Upper lobe of left lung (tissue), 6 donors: ENCODE measurements around the gene PRRC2C. TPM values are rescaled to one million over a fixed set of nuclear protein-coding genes. Genes with fewer than 3 reads are reported as not detected.

Experiments used
- ATAC-seq, 2 donors: fragments of 200-7000 bp; cut with Tn5 transposase; one replicate each; pipeline ENCODE4 v1.9.1; 2022; ENCODE audit warnings: mild to moderate bottlenecking in 2 of 2, moderate library complexity in 2 of 2; ENCODE audit not compliant: low FRiP score in 2 of 2
- DNase-seq, 2 donors: peaks; one replicate each; pipeline ENCODE4 v3.0.0-alpha.2; 2019 to 2020
- H3K27ac ChIP-seq, 4 donors: fragments of 200-600 bp; sonication (generic); one replicate each; pipeline ENCODE4 v1.5.1; 2016 to 2019
- H3K27me3 ChIP-seq, 4 donors: fragments of 200-600 bp; sonication (generic); one replicate each; pipeline ENCODE4 v1.5.1; 2017 to 2019
- H3K36me3 ChIP-seq, 4 donors: fragments of 200-600 bp; sonication (generic); one replicate each; pipeline ENCODE4 v1.5.1; 2016 to 2019
- H3K4me1 ChIP-seq, 4 donors: fragments of 200-600 bp; sonication (generic); one replicate each; pipeline ENCODE4 v1.5.1; 2018 to 2019
- H3K4me3 ChIP-seq, 4 donors: fragments of 200-600 bp; sonication (generic); one replicate each; pipeline ENCODE4 v1.5.1; 2017 to 2019; ENCODE audit warnings: mild to moderate bottlenecking in 2 of 4, moderate library complexity in 1 of 4
- H3K9me3 ChIP-seq, 4 donors: fragments of 200-600 bp; sonication (generic); one replicate each; pipeline ENCODE4 v1.5.1; 2018 to 2019
- EP300 ChIP-seq, 4 donors: sonication (generic); formaldehyde crosslinking; IDR thresholded peaks; one replicate each; pipeline ENCODE4 v1.5.1; 2017; ENCODE audit warnings: antibody characterized with exemption in 4 of 4, control low read depth in 2 of 4
- POLR2A ChIP-seq, 4 donors: fragments of 450-650 bp; IDR thresholded peaks; one replicate each; pipeline ENCODE4 v1.5.1; 2016 to 2017; ENCODE audit warnings: antibody characterized with exemption in 4 of 4, mild to moderate bottlenecking in 2 of 4
- POLR2AphosphoS5 ChIP-seq, 2 donors: sonication (generic); formaldehyde crosslinking; IDR thresholded peaks; one replicate each; pipeline ENCODE4 v1.5.1; 2017; ENCODE audit warnings: antibody characterized with exemption in 2 of 2
- WGBS, 2 donors: methylation state at CpG; one replicate each; pipeline ENCODE4 v1.1.5; 2017 to 2018; 5-methylcytosine and 5-hydroxymethylcytosine counted together
- total RNA-seq, 6 donors: library from RNA; depleted of rRNA in 4 of 6; stranded (reverse); fragments of >200 nt in 4 of 6; gene quantifications; one replicate each; pipeline versions ENCODE4 v1.1.0 to v1.2.1, GENCODE V29; 2016 to 2021
- TF ChIP-seq, protein P1 (sequence below), 6 experiments: fragments of 450-650 bp in 4 of 6; fragments of 200-600 bp in 2 of 6; sonication (generic) in 2 of 6; IDR thresholded peaks; one replicate each; pipeline ENCODE4 v1.5.1; 2016 to 2019; ENCODE audit warnings: antibody characterized with exemption in 6 of 6
- donor health status: DM: no; HTN: no; CAD: no; lungs with moderate emphysema.
- donor health status: DM: no; HTN: yes; CAD: no; lungs with severe emphysema.

Gene PRRC2C
- total RNA-seq, 6 donors from 2014 or later = 92.8 to 131 (median 112) TPM

DNA sequence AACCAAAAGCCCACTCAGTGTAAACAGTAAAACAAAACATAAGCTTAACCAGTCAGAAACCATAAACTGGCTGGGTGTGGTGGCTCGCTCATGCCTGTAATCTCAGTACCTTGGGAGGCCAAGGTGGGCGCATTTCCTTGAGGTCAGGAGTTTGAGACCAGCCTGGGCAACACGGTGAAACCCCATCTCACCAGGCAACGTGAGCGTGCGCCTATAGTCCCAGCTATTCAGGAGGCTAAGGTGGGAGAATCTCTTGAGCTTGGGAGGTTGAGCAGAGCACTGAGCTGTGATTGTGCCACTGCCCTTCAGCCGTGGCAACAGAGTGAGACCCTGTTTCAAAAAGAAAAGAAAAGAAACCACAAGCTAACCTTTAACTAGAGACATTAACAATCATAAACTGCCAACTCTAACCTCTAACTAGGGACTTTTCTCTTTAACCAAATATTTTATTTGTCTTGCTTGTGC lies 13.1 kb upstream of the PRRC2C start:
- 88 to 93% methylated on average over 7 of the region's 7 CpGs for WGBS, 2 donors
- H3K27ac ChIP-seq = no peak overlapping the region
- TF ChIP-seq, protein P1, sequence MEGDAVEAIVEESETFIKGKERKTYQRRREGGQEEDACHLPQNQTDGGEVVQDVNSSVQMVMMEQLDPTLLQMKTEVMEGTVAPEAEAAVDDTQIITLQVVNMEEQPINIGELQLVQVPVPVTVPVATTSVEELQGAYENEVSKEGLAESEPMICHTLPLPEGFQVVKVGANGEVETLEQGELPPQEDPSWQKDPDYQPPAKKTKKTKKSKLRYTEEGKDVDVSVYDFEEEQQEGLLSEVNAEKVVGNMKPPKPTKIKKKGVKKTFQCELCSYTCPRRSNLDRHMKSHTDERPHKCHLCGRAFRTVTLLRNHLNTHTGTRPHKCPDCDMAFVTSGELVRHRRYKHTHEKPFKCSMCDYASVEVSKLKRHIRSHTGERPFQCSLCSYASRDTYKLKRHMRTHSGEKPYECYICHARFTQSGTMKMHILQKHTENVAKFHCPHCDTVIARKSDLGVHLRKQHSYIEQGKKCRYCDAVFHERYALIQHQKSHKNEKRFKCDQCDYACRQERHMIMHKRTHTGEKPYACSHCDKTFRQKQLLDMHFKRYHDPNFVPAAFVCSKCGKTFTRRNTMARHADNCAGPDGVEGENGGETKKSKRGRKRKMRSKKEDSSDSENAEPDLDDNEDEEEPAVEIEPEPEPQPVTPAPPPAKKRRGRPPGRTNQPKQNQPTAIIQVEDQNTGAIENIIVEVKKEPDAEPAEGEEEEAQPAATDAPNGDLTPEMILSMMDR (IDR thresholded peaks at IDR 0.05) = no peak
- TF ChIP-seq EP300 (IDR thresholded peaks at IDR 0.05) (no peak), POLR2AphosphoS5 (IDR thresholded peaks at IDR 0.05) (no peak)
- no peaks in the 10 kb centered on the region for H3K27me3 ChIP-seq
- ATAC-seq (no peak), DNase-seq (no peak)
- H3K4me1 ChIP-seq = no peaks in the 10 kb centered on the region
- no peak overlapping the region for H3K4me3 ChIP-seq
- no peaks in the 10 kb centered on the region for H3K9me3 ChIP-seq
- H3K36me3 ChIP-seq = no peaks in the 10 kb centered on the region

DNA sequence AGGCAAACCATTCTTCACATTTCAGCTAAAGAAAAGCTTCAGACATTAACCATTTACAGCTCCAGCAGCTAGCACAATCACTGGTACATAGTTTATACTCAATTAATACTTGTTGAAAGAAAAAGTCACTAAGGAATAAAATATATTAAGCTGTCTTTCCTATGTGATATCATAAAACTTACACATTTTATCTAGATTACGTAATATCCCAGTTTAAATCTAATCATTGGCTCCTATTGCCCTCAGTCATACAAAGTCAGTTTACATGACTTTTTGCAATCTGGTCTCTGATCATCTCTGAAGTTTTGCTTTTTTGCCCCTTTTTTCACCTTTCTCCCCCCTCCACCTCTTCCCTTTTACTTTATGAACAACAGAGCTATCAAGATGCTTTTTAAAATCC lies 8.5 kb upstream of the PRRC2C start:
- ATAC-seq (no peak), DNase-seq (no peak)
- no peak overlapping the region for H3K27ac ChIP-seq
- no peaks in the 10 kb centered on the region for H3K4me1 ChIP-seq
- H3K9me3 ChIP-seq = no peaks in the 10 kb centered on the region
- TF ChIP-seq POLR2A (IDR thresholded peaks at IDR 0.05) (no peak), POLR2AphosphoS5 (IDR thresholded peaks at IDR 0.05) (no peak)
- no peaks in the 10 kb centered on the region for H3K36me3 ChIP-seq
- H3K4me3 ChIP-seq = no peak overlapping the region
- WGBS, 2 donors = 84 to 85% methylated on average over 1 of the region's 1 CpG
- no peaks in the 10 kb centered on the region for H3K27me3 ChIP-seq

DNA sequence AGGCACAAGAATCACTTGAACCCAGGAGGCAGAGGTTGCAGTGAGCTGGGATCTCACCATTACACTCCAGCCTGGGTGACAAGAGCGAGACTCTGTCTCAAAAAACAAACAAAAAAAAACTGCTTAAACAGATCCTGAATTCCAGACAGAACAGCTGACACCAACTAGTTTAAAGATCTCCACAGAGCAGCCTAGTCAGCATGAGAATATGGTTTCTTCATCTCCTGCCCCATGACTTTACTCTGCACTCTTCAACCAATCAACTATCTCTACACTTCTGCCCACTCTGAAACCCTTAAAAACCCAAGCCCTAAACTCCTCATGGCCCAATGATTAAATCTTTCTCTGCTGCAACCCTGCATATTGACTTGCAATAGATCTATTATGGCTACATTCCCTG lies 7.5 kb upstream of the PRRC2C start:
- peak overlapping the region in 1 of 4 donors; percentile 56 for H3K27ac ChIP-seq
- ATAC-seq (no peak), DNase-seq (no peak)
- no peaks in the 10 kb centered on the region for H3K4me1 ChIP-seq
- H3K27me3 ChIP-seq = no peaks in the 10 kb centered on the region
- TF ChIP-seq EP300 (IDR thresholded peaks at IDR 0.05) = no peak
- peak in 1 of 4 donors; percentile 10 for TF ChIP-seq POLR2A (IDR thresholded peaks at IDR 0.05)
- TF ChIP-seq, protein P1 (IDR thresholded peaks at IDR 0.05) = no peak
- WGBS, 2 donors = 85 to 89% methylated on average over 1 of the region's 1 CpG
- H3K4me3 ChIP-seq = no peak overlapping the region
- no peaks in the 10 kb centered on the region for H3K9me3 ChIP-seq
- no peaks in the 10 kb centered on the region for H3K36me3 ChIP-seq

DNA sequence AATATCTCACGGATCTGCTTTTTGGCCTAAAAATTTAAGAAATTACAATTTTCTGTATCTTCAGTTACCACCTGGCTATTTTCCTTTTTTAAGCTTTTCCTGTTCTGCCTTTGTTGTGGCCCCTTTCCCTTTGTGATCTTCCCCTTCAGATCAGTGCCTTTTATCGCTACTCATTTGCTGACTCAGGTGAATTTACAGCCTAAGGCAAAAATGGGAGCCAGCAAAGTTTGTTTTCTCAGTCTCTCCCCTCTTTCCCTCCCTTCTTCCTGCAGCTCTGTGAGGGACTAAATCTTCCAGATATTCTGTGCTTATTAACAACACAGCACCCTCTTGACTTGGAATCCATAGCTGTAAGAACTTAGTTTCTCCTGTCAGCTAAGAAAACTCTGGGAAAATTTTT lies 5.3 kb upstream of the PRRC2C start:
- Histone ChIP-seq H3K27me3 (no peaks in the 10 kb centered on the region), H3K4me3 (no peak overlapping the region), H3K9me3 (no peaks in the 10 kb centered on the region), H3K4me1 (peaks cover 0 to 4% (median 0%) of the 10 kb centered on the region in 4 donors), H3K36me3 (no peaks in the 10 kb centered on the region), H3K27ac (no peak overlapping the region)
- TF ChIP-seq POLR2AphosphoS5 (IDR thresholded peaks at IDR 0.05) (no peak), POLR2A (IDR thresholded peaks at IDR 0.05) (no peak)
- TF ChIP-seq, protein P1 (IDR thresholded peaks at IDR 0.05) = no peak
- no peak for DNase-seq
- ATAC-seq = no peak
- WGBS, 2 donors = 82 to 86% methylated on average over 2 of the region's 2 CpGs

DNA sequence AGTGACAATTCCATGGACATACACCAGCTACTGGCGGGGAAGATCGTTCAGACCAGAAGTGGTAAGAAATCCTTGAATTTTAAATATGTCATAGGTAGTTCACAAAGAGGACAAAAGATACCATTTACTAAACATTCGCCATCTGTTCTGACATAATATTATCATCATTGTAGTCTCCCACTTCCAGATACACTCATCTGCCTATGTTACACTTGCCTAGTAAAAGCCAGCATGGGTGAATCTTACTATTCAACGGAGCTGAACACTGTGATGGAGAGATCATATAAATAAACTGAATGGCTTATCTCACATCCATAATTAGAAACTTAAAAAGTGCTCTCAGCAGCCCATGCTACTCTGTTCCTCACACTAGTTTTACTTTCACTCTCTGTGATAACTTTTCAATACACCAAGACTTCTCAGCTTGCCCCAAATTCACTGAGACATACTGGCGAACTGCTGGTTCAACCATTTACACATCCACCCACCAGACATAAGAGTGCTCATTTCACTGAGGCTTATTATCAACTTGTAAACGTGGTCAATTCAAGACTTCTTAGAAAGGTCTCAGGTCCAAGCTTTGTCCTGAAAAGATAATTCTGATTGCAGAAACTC lies 463 bp upstream of the PRRC2C start:
- no peaks in the 10 kb centered on the region for H3K9me3 ChIP-seq
- DNase-seq = no peak
- peak overlapping the region; percentile 99 to 100 (median 100) for H3K27ac ChIP-seq
- peaks cover 30 to 37% (median 32%) of the 10 kb centered on the region in 4 donors for H3K4me1 ChIP-seq
- peak; percentile 59 to 67 for ATAC-seq
- TF ChIP-seq, protein P1 (IDR thresholded peaks at IDR 0.05) = peak in 2 of 6 experiments; percentile 60 to 82
- TF ChIP-seq EP300 (IDR thresholded peaks at IDR 0.05) (peak in 1 of 4 donors; percentile 25), POLR2AphosphoS5 (IDR thresholded peaks at IDR 0.05) (no peak), POLR2A (IDR thresholded peaks at IDR 0.05) (no peak)
- no peaks in the 10 kb centered on the region for H3K27me3 ChIP-seq
- peaks cover 0 to under 1% (median 0%) of the 10 kb centered on the region in 4 donors for H3K36me3 ChIP-seq
- 23 to 28% methylated on average over 6 of the region's 6 CpGs for WGBS, 2 donors
- H3K4me3 ChIP-seq = peak overlapping the region; percentile 30 to 94 (median 77)
